ENCODE measurements around the gene RHEB. TPM values are rescaled to one million over a fixed set of nuclear protein-coding genes. Genes with fewer than 3 reads are reported as not detected.

RHEB gene
- total RNA-seq, 1 donor from 2014 or later, result 113 TPM

DNA sequence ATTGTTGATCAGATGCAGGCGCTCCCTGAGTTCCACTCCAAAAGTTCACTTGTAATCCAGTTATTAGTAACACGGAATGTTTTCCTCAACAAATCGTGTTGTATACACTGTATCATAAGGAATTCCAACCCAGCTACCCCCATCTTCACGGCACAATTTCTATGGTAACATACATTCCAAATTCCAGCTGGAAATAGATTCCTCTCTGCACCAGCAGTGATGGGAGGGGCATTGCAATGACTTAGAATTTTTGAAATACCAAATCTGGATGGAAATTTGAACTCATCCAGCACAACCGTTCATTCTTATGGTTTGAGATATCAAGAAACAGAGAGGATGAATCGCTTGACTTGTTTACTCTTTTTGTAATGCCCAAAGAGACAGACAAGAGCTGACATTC, 38.9 kb upstream of the RHEB start:
- Histone ChIP-seq H3K4me1 (no peaks in the 10 kb centered on the region), H3K9me3 (replicated peaks) (no peaks in the 10 kb centered on the region), H3K4me3 (no peak overlapping the region), H3K27me3 (ENCODE audit: low read depth) (no peaks in the 10 kb centered on the region), H3K36me3 (peaks cover 75% of the 10 kb centered on the region), H3K27ac (replicated peaks) (no peak overlapping the region)
- no peak for DNase-seq
- TF ChIP-seq, protein P1, sequence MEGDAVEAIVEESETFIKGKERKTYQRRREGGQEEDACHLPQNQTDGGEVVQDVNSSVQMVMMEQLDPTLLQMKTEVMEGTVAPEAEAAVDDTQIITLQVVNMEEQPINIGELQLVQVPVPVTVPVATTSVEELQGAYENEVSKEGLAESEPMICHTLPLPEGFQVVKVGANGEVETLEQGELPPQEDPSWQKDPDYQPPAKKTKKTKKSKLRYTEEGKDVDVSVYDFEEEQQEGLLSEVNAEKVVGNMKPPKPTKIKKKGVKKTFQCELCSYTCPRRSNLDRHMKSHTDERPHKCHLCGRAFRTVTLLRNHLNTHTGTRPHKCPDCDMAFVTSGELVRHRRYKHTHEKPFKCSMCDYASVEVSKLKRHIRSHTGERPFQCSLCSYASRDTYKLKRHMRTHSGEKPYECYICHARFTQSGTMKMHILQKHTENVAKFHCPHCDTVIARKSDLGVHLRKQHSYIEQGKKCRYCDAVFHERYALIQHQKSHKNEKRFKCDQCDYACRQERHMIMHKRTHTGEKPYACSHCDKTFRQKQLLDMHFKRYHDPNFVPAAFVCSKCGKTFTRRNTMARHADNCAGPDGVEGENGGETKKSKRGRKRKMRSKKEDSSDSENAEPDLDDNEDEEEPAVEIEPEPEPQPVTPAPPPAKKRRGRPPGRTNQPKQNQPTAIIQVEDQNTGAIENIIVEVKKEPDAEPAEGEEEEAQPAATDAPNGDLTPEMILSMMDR (IDR thresholded peaks at IDR 0.05; ENCODE audit: borderline replicate concordance), result no peak
- intact Hi-C loops (cut with micrococcal nuclease), result no loop called here

DNA sequence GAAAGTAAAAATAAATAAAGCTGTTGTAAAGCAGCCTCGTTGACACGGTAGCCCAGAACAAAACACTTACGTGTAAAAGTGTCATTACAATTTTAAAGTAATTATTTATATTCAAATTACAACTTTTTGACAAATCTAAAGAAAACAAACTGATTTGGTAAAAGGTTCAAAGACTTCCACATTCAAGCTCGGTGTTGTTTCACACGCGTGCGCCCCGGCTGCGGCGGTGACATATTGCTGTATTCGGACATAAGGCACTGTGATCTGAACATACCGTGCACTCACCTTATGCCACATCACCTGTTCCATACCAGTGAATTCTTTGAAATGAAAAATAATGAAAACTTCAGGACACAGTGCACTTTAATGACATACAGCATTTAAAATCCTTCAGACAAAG, 36.9 kb upstream of the RHEB start:
- no peak overlapping the region for H3K4me3 ChIP-seq
- peaks cover 9% of the 10 kb centered on the region for H3K4me1 ChIP-seq
- H3K27me3 ChIP-seq (ENCODE audit: low read depth), result no peaks in the 10 kb centered on the region
- TF ChIP-seq, protein P1 (IDR thresholded peaks at IDR 0.05; ENCODE audit: borderline replicate concordance), result no peak
- DNase-seq, result no peak
- no peak overlapping the region for H3K27ac ChIP-seq (replicated peaks)
- H3K36me3 ChIP-seq, result peaks cover 55% of the 10 kb centered on the region
- H3K9me3 ChIP-seq (replicated peaks), result no peaks in the 10 kb centered on the region
- intact Hi-C loops (cut with micrococcal nuclease), result no loop called here

DNA sequence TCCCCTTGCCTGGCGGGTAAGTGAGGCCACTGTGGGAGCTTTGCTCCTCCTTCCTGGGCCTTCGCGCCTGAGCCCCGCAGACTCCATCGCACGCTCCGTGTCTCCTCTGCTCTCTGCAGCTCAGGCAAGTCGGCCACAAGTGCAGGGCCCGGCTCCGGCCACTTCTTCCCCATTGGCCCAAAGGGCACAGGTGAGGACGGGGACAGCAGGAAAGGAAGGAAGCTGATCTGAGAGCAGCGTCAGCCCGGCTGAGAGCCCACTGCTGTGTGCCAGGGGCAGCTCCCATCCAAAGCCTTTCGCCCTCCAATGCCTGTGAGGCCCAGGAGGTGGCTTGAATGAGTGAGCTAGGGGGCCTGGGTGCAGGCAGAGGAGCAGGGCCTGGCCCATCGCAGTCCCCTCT, 33.7 kb upstream of the RHEB start:
- intact Hi-C loops (cut with micrococcal nuclease), result no loop called here
- no peak for DNase-seq
- TF ChIP-seq, protein P1 (IDR thresholded peaks at IDR 0.05; ENCODE audit: borderline replicate concordance), result no peak

DNA sequence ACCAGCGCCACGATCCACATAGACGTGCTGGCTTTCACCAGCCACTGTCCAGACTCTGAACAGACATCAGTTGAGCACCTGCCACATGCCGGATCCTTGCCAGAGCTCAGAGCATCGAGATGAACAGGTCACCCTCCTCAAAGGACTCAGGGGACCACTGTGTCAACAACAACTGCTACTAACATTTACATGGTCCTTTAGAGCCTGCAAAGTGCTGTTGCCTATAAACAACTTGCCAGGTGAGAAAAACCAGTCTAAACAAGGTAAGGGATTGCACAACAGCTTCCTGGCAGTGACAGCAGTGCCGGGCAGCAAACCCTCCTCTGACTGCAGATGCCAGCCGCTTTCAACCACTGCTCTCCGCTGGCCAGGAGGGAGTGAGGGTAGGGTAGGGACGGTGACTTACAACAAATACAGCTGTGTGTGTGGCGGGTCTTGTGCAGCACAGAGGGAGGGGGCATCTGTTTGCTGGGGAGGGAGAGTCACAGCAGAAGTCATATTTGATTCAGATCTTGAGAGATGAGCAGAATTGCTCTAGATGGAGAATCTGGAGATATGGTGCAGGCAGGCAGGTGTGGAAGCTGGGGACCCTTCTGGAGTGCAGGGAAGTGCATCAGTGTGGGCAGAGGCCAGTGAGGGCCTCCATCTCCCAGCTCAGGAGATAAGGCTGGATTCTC, 32.8 kb upstream of the RHEB start:
- Histone ChIP-seq H3K36me3 (peaks cover 15% of the 10 kb centered on the region), H3K4me1 (peaks cover 14% of the 10 kb centered on the region), H3K27me3 (ENCODE audit: low read depth) (no peaks in the 10 kb centered on the region), H3K9me3 (replicated peaks) (no peaks in the 10 kb centered on the region), H3K4me3 (no peak overlapping the region), H3K27ac (replicated peaks) (peak overlapping the region; percentile 16)
- DNase-seq, result peak; percentile 33
- TF ChIP-seq, protein P1 (IDR thresholded peaks at IDR 0.05; ENCODE audit: borderline replicate concordance), result no peak
- intact Hi-C loops (cut with micrococcal nuclease), result no loop called here

More for the DNA sequence above, 33.7 kb upstream of the RHEB start:
- Histone ChIP-seq H3K4me3 (no peak overlapping the region), H3K27ac (replicated peaks) (no peak overlapping the region), H3K9me3 (replicated peaks) (no peaks in the 10 kb centered on the region), H3K4me1 (peaks cover 14% of the 10 kb centered on the region), H3K27me3 (ENCODE audit: low read depth) (no peaks in the 10 kb centered on the region), H3K36me3 (peaks cover 23% of the 10 kb centered on the region)

DNA sequence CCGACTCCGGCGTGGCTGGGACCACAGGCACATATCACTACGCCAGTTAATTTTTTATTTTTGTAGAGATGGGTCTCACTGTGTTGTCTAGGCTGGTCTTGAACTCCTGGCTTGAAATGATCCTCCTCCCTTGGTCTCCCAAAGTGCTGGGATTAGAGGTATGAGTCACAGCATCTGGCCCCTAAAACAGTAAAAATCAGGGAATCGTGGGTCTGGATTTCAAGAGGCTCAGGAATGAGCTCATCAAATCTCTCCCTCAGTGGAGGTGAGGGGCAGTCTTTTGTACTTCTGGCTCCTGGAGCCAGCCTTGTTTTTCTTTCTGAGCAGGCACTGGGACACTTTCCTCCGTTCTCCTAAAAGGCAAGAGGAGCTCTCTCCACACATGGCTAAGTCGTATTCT, 32.1 kb upstream of the RHEB start:
- intact Hi-C loops (cut with micrococcal nuclease), result no loop called here
- DNase-seq, result no peak
- TF ChIP-seq, protein P1 (IDR thresholded peaks at IDR 0.05; ENCODE audit: borderline replicate concordance), result no peak

More for the DNA sequence above, 32.1 kb upstream of the RHEB start:
- peaks cover 8% of the 10 kb centered on the region for H3K36me3 ChIP-seq
- H3K27ac ChIP-seq (replicated peaks), result peak overlapping the region; percentile 16
- no peaks in the 10 kb centered on the region for H3K9me3 ChIP-seq (replicated peaks)
- peaks cover 16% of the 10 kb centered on the region for H3K4me1 ChIP-seq
- no peaks in the 10 kb centered on the region for H3K27me3 ChIP-seq (ENCODE audit: low read depth)
- no peak overlapping the region for H3K4me3 ChIP-seq

All from left ventricle myocardium inferior (tissue), 1 donor.